K562 (cell line): ENCODE data around the gene TAF4. TPM values are rescaled to one million over a fixed set of nuclear protein-coding genes. Genes with fewer than 3 reads are reported as not detected.
A peak's percentile ranks its signal among the peaks of the same experiment; 100 is the strongest.

Source experiments
- ATAC-seq: fragments of 200-7000 bp; cut with Tn5 transposase; 3 replicates; pipeline ENCODE4 v1.9.1; 2020; ENCODE audit warnings: moderate library complexity
- BruUV-seq: library from RNA; stranded (reverse); fragments of 400-500 nt; replicated peaks from 2 replicates; lab custom pipeline; 2021; lab: Mats Ljungman, UMichigan
- CTCF ChIA-PET: fragments of 300-600 bp; formaldehyde crosslinking; extraction: SDS; loops from one replicate; lab custom pipeline; 2021; ENCODE audit warnings: low intra/inter-chr PET ratio; lab: Yijun Ruan, JAX
- POLR2A ChIA-PET: fragments of 300-600, 350-650 bp; sonication (Branson Sonifier 250); formaldehyde crosslinking; extraction: SDS; loops from one replicate; lab custom pipeline; 2021; ENCODE audit warnings: antibody characterized with exemption, inconsistent platforms; lab: Yijun Ruan, JAX
- DNase-seq, 4 experiments: peaks; one replicate each; pipeline versions ENCODE4 v3.0.0 to v3.0.0-alpha.2; 2011 to 2018; ENCODE audit warnings: low spot score in 3 of 4, mixed read lengths in 3 of 4; ENCODE audit errors: extremely low read depth in 1 of 4
- FAIRE-seq: peaks from 2 replicates; lab custom pipeline; 2011; peaks lifted over from hg19 to GRCh38; lab: Jason Lieb, UNC
- H2AFZ ChIP-seq: 2 replicates; pipeline ENCODE4 v1.6.0; 2011; ENCODE audit warnings: low read depth, low read length, control low read depth, inconsistent platforms
- H3K27ac ChIP-seq: fragments of 200-600 bp; 3 replicates; pipeline ENCODE4 v1.8.0; 2011; ENCODE audit warnings: low read depth, mild to moderate bottlenecking, control low read depth, inconsistent platforms, low read length, moderate library complexity, mixed read lengths; ENCODE audit errors: extremely low read depth
- H3K27me3 ChIP-seq, 2 experiments: fragments of 300-600 bp in 1 of 2; 2 replicates in 1 of 2; 3 replicates in 1 of 2; pipeline versions ENCODE4 v1.6.0 to v1.8.0; 2011; ENCODE audit warnings: inconsistent platforms in 2 of 2, low read length in 2 of 2, mild to moderate bottlenecking in 1 of 2, mixed read lengths in 1 of 2, moderate library complexity in 1 of 2; ENCODE audit not compliant: control insufficient read depth in 2 of 2, insufficient read depth in 2 of 2
- H3K36me3 ChIP-seq: fragments of 300-600 bp; 3 replicates; pipeline ENCODE4 v1.8.0; 2011; ENCODE audit warnings: mild to moderate bottlenecking, low read length, inconsistent platforms; ENCODE audit not compliant: control insufficient read depth, insufficient read depth
- H3K4me1 ChIP-seq, 2 experiments: fragments of 200-600 bp in 1 of 2; replicated peaks in 1 of 2; 2 replicates in 1 of 2; 3 replicates in 1 of 2; pipeline versions ENCODE4 v1.5.1 to v1.8.0; 2011; ENCODE audit warnings: inconsistent platforms in 2 of 2, low read length in 2 of 2, mild to moderate bottlenecking in 1 of 2, mixed read lengths in 1 of 2, moderate library complexity in 1 of 2; ENCODE audit not compliant: control insufficient read depth in 2 of 2, insufficient read depth in 2 of 2
- H3K4me2 ChIP-seq: 2 replicates; pipeline ENCODE4 v1.6.1; 2011; ENCODE audit warnings: low read length, control low read depth, inconsistent platforms, mixed read lengths; ENCODE audit not compliant: insufficient read depth
- H3K4me3 ChIP-seq: fragments of 200-600 bp; sonication (generic), shearing (Covaris generic); 2 replicates; pipeline ENCODE4 v1.5.1; 2016; ENCODE audit warnings: control low read depth, inconsistent platforms
- H3K79me2 ChIP-seq: fragments of 200-600 bp; 3 replicates; pipeline ENCODE4 v1.8.0; 2011; ENCODE audit warnings: low read length, inconsistent platforms; ENCODE audit not compliant: control insufficient read depth, insufficient read depth
- H3K9ac ChIP-seq, 2 experiments: 2 replicates each; pipeline versions ENCODE4 v1.6.0 to v1.6.1; 2011; ENCODE audit warnings: low read depth in 2 of 2, low read length in 2 of 2, control low read depth in 1 of 2, inconsistent platforms in 1 of 2, mild to moderate bottlenecking in 1 of 2, mixed read lengths in 1 of 2; ENCODE audit not compliant: insufficient read depth in 1 of 2
- H3K9me1 ChIP-seq: one replicate; pipeline ENCODE4 v1.6.0; 2011; ENCODE audit warnings: inconsistent platforms, mild to moderate bottlenecking, low read length, moderate library complexity; ENCODE audit not compliant: control insufficient read depth, insufficient read depth
- H3K9me3 ChIP-seq: replicated peaks from 2 replicates; pipeline ENCODE4 v1.5.1; 2011; ENCODE audit warnings: low read depth, low read length, inconsistent platforms; ENCODE audit not compliant: control insufficient read depth, insufficient read depth
- H4K20me1 ChIP-seq: replicated peaks from 2 replicates; pipeline ENCODE4 v1.6.1; 2011; ENCODE audit warnings: low read length, inconsistent platforms, mixed read lengths; ENCODE audit not compliant: control insufficient read depth, insufficient read depth
- BMI1 ChIP-seq: fragments of 150-350 bp; IDR thresholded peaks from 2 replicates; pipeline ENCODE4 v1.6.1; 2014; ENCODE audit warnings: low read length
- C11orf30 ChIP-seq: fragments of 450-650 bp; IDR thresholded peaks from 2 replicates; pipeline ENCODE4 v1.6.1; 2016; ENCODE audit warnings: low read depth, mild to moderate bottlenecking
- DMBX1 ChIP-seq: fragments of 250-450 bp; sonication (Bioruptor Pico); IDR thresholded peaks from 2 replicates; pipeline ENCODE4 v1.8.0; 2022; ENCODE audit warnings: inconsistent platforms, mild to moderate bottlenecking, moderate library complexity, borderline replicate concordance
- ESRRB ChIP-seq: fragments of 250-450 bp; sonication (Bioruptor Pico); IDR thresholded peaks from 2 replicates; pipeline ENCODE4 v1.5.0; 2020; ENCODE audit warnings: mild to moderate bottlenecking, moderate library complexity, borderline replicate concordance
- MAFF ChIP-seq: IDR thresholded peaks from 2 replicates; pipeline ENCODE4 v1.6.1; 2012; ENCODE audit warnings: low read length, improper control_type of control experiment
- MAFG ChIP-seq: fragments of 450-650 bp; conservative IDR thresholded peaks from 2 replicates; pipeline ENCODE4 v1.6.1; 2016; ENCODE audit warnings: missing genetic modification characterization, missing compliant biosample characterization
- MAFK ChIP-seq: IDR thresholded peaks from 2 replicates; pipeline ENCODE4 v1.6.1; 2011; ENCODE audit warnings: low read length, improper control_type of control experiment
- NFE2 ChIP-seq: IDR thresholded peaks from 2 replicates; pipeline ENCODE4 v1.6.1; 2014; ENCODE audit warnings: antibody characterized with exemption, low read depth
- NFE2L1 ChIP-seq: fragments of 450-650 bp; IDR thresholded peaks from 2 replicates; pipeline ENCODE4 v1.6.1; 2016; ENCODE audit warnings: missing genetic modification characterization, low read depth, mild to moderate bottlenecking, missing compliant biosample characterization, moderate library complexity, borderline replicate concordance
- NFIC ChIP-seq: fragments of 450-650 bp; IDR thresholded peaks from 2 replicates; pipeline ENCODE4 v1.6.1; 2017; ENCODE audit warnings: mild to moderate bottlenecking, inconsistent platforms
- NRF1 ChIP-seq, 2 experiments: fragments of 450-650 bp; IDR thresholded peaks in 1 of 2; conservative IDR thresholded peaks in 1 of 2; 2 replicates each; pipeline ENCODE4 v1.6.1; 2014; ENCODE audit warnings: mild to moderate bottlenecking in 2 of 2
- TAL1 ChIP-seq: fragments of 450-650 bp; IDR thresholded peaks from 2 replicates; pipeline ENCODE4 v1.6.1; 2016; ENCODE audit warnings: mild to moderate bottlenecking
- ZFPM2 ChIP-seq: fragments of 250-450 bp; sonication (Bioruptor Pico); IDR thresholded peaks from 2 replicates; pipeline ENCODE4 v1.5.1; 2022; ENCODE audit warnings: mild to moderate bottlenecking
- WGBS: fragments of 100-300 bp; shearing (Covaris generic); methylation state at CpG from one replicate; pipeline ENCODE4 v1.1.6; 2016; ENCODE audit warnings: low coverage, mixed read lengths; ENCODE audit not compliant: insufficient coverage; ENCODE audit errors: missing lambda C conversion rate; 5-methylcytosine and 5-hydroxymethylcytosine counted together
- in situ Hi-C: fragments of 300-500 bp; cut with MboI; formaldehyde crosslinking; loops from 4 replicates; pipeline ENCODE4 v1.15.0; 2018; ENCODE audit warnings: inconsistent platforms, mixed read lengths
- intact Hi-C: fragments of 100-400 bp; cut with micrococcal nuclease; formaldehyde crosslinking; loops from 2 replicates; pipeline ENCODE4 v1.14.2; 2022
- polyA plus RNA-seq, 8 experiments: library from polyadenylated mRNA; depleted of rRNA in 4 of 8; stranded (reverse) in 5 of 8; unstranded in 3 of 8; fragments of >200 nt; fragmentation: Nextera tagmentation in 2 of 8; fragmentation: Illumina TruSeq in 1 of 8; extraction: Ambion mirVana in 2 of 8; extraction: Trizol in 1 of 8; gene quantifications; 2 replicates each; pipeline versions ENCODE4 v1.2.1 to v1.2.3, GENCODE V29; 2011 to 2014; ENCODE audit warnings: inconsistent platforms in 1 of 8, missing spikeins in 1 of 8
- total RNA-seq, 7 experiments: library from RNA; depleted of rRNA in 6 of 7; stranded (reverse); fragments of >200 nt in 6 of 7; fragmentation: Illumina TruSeq in 2 of 7; extraction: Trizol in 2 of 7; gene quantifications; 2 replicates each; pipeline versions ENCODE4 v1.2.1 to v1.2.3, GENCODE V29; 2011 to 2021; ENCODE audit warnings: low replicate concordance in 1 of 7
- TF ChIP-seq, protein P1 (sequence below): fragments of 250-450 bp; sonication (Bioruptor Pico); IDR thresholded peaks from 2 replicates; pipeline ENCODE4 v1.5.0; 2020; ENCODE audit warnings: mild to moderate bottlenecking, borderline replicate concordance
- TF ChIP-seq, protein P2 (sequence below): fragments of 250-450 bp; sonication (Bioruptor Pico); IDR thresholded peaks from 2 replicates; pipeline ENCODE4 v1.9.0; 2021; ENCODE audit warnings: mild to moderate bottlenecking, inconsistent platforms
- TF ChIP-seq, protein P3 (sequence below): conservative IDR thresholded peaks from 2 replicates; pipeline ENCODE4 v1.6.1; 2011; ENCODE audit warnings: low read depth, mild to moderate bottlenecking, low read length; ENCODE audit not compliant: control insufficient read depth

The TAF4 gene
- total and polyA plus RNA-seq, 9 of the 15 experiments (the other 6 are each of a cell fraction or from before 2014, with no cell fraction given) = 0.44 to 28.3 (median 5.6) TPM

DNA sequence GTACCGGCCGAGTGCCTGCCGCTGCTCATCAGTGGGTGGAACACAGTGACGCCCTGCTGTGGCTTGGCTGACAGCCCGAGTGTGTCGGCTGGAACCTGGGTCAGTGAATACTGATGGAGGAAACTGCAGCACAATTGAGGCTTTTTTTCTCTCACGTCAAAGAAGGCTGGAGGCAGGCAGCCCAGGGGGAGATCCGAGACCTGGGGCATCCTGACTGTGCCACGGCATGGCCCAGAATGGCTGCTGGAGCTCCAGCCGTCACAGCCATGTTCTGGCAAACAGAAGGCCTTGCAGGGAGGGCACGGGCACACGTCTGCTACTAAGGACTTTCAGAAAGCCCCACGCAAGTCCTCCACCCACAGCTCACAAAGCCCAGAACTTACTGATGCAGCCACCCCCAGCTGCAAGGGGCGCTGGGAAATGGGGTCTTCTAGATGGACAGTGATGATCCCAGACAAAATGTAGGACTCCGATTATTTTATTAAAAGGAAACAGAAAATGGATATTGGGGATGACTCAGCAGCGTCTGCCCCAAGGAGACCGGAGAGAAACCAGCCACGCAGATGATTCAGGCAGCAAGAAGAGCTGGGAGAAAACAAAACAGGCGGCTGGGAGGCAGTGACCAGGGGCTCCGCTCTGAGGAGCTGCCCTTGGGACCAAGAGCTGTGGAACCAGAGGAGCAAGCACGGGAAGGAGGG is 140.0 kb downstream of the TAF4 start:
- H3K79me2 ChIP-seq = no peaks in the 10 kb centered on the region
- FAIRE-seq (peak; percentile 19), DNase-seq (peak; percentile 33 to 50 (median 44)), ATAC-seq (peak; percentile 70)
- no peak overlapping the region for H2AFZ ChIP-seq
- H3K36me3 ChIP-seq = no peaks in the 10 kb centered on the region
- WGBS = 1% methylated on average over 18 of the region's 21 CpGs
- H4K20me1 ChIP-seq = peaks cover 4% of the 10 kb centered on the region; the same call in 1 of the 2 replicates
- no peak overlapping the region for H3K4me3 ChIP-seq
- no peak overlapping the region for H3K27ac ChIP-seq
- in situ Hi-C loops (no loop called here), intact Hi-C loops (no loop called here)
- peaks cover 24 to 76% of the 10 kb centered on the region in 2 experiments for H3K27me3 ChIP-seq
- peaks cover 6 to 44% of the 10 kb centered on the region in 2 experiments; a peak in 4 of 5 replicates for H3K4me1 ChIP-seq
- TF ChIP-seq BMI1 (no peak), ZFPM2 (CRISPR knock-in tag) (no peak), MAFK (peak; percentile 22; the same call in 1 of the 2 replicates), NFIC (peak; percentile 51), NFE2 (peak; percentile 47; the same call in 1 of the 2 replicates), MAFG (tag) (peak; percentile 60), NRF1 (conservative IDR thresholded peaks at IDR 0.05 in 1 of 2, IDR thresholded peaks at IDR 0.05 in 1 of 2) (no peak), TAL1 (no peak), NFE2L1 (tag) (peak; percentile 33; the same call in 1 of the 2 replicates), DMBX1 (CRISPR knock-in tag) (no peak), ESRRB (CRISPR knock-in tag) (no peak), MAFF (0 out of 2 replicates have a peak, but pooled peaks have one; percentile 18), C11orf30 (peak; percentile 54)
- TF ChIP-seq, protein P1, sequence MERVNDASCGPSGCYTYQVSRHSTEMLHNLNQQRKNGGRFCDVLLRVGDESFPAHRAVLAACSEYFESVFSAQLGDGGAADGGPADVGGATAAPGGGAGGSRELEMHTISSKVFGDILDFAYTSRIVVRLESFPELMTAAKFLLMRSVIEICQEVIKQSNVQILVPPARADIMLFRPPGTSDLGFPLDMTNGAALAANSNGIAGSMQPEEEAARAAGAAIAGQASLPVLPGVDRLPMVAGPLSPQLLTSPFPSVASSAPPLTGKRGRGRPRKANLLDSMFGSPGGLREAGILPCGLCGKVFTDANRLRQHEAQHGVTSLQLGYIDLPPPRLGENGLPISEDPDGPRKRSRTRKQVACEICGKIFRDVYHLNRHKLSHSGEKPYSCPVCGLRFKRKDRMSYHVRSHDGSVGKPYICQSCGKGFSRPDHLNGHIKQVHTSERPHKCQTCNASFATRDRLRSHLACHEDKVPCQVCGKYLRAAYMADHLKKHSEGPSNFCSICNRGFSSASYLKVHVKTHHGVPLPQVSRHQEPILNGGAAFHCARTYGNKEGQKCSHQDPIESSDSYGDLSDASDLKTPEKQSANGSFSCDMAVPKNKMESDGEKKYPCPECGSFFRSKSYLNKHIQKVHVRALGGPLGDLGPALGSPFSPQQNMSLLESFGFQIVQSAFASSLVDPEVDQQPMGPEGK (CRISPR knock-in tag) = no peak
- TF ChIP-seq, protein P2, sequence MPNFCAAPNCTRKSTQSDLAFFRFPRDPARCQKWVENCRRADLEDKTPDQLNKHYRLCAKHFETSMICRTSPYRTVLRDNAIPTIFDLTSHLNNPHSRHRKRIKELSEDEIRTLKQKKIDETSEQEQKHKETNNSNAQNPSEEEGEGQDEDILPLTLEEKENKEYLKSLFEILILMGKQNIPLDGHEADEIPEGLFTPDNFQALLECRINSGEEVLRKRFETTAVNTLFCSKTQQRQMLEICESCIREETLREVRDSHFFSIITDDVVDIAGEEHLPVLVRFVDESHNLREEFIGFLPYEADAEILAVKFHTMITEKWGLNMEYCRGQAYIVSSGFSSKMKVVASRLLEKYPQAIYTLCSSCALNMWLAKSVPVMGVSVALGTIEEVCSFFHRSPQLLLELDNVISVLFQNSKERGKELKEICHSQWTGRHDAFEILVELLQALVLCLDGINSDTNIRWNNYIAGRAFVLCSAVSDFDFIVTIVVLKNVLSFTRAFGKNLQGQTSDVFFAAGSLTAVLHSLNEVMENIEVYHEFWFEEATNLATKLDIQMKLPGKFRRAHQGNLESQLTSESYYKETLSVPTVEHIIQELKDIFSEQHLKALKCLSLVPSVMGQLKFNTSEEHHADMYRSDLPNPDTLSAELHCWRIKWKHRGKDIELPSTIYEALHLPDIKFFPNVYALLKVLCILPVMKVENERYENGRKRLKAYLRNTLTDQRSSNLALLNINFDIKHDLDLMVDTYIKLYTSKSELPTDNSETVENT (CRISPR knock-in tag) = no peak
- TF ChIP-seq, protein P3, sequence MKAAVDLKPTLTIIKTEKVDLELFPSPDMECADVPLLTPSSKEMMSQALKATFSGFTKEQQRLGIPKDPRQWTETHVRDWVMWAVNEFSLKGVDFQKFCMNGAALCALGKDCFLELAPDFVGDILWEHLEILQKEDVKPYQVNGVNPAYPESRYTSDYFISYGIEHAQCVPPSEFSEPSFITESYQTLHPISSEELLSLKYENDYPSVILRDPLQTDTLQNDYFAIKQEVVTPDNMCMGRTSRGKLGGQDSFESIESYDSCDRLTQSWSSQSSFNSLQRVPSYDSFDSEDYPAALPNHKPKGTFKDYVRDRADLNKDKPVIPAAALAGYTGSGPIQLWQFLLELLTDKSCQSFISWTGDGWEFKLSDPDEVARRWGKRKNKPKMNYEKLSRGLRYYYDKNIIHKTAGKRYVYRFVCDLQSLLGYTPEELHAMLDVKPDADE = no peak
- BruUV-seq = no TSS peak
- no peak overlapping the region for H3K4me2 ChIP-seq
- H3K9me3 ChIP-seq = no peaks in the 10 kb centered on the region; the same call in 1 of the 2 replicates
- CTCF ChIA-PET = no interaction called here
- H3K9me1 ChIP-seq = no peaks in the 10 kb centered on the region
- peak overlapping the region in 1 of 2 experiments; percentile 35; a peak in 2 of 4 replicates for H3K9ac ChIP-seq
- POLR2A ChIA-PET = no interaction called here
